ENCODE data around the gene FXYD2.

Gene FXYD2

GRCh38 chr11:117835576-117835975, 11.0 kb upstream of the FXYD2 start:
- DNase-seq (ENCODE audit: low spot score), result no peak

GRCh38 chr11:117834838-117835443, 10.4 kb upstream of the FXYD2 start:
- peak; percentile 32 for DNase-seq (ENCODE audit: low spot score)

- no peak for DNase-seq (ENCODE audit: low spot score)
These were observed 9.7 kb upstream of the FXYD2 start for GRCh38 chr11:117834068-117834810.

GRCh38 chr11:117833401-117833891, 8.9 kb upstream of the FXYD2 start:
- DNase-seq (ENCODE audit: low spot score), result no peak

- DNase-seq (ENCODE audit: low spot score), result no peak
These were observed 8.0 kb upstream of the FXYD2 start for GRCh38 chr11:117832511-117832910.

- no peak for DNase-seq (ENCODE audit: low spot score)
These were observed 7.3 kb upstream of the FXYD2 start for GRCh38 chr11:117831661-117832415.

GRCh38 chr11:117830674-117831351, 6.3 kb upstream of the FXYD2 start:
- DNase-seq (ENCODE audit: low spot score), result no peak

- DNase-seq (ENCODE audit: low spot score), result no peak
These were observed 5.5 kb upstream of the FXYD2 start for GRCh38 chr11:117830072-117830471.

GRCh38 chr11:117829369-117829725, 4.8 kb upstream of the FXYD2 start:
- no peak for DNase-seq (ENCODE audit: low spot score)

GRCh38 chr11:117828611-117829368, 4.2 kb upstream of the FXYD2 start:
- DNase-seq (ENCODE audit: low spot score), result no peak

- DNase-seq (ENCODE audit: low spot score), result no peak
These were observed 3.3 kb upstream of the FXYD2 start for GRCh38 chr11:117827521-117828511.

GRCh38 chr11:117826832-117827231, 2.3 kb upstream of the FXYD2 start:
- DNase-seq (ENCODE audit: low spot score), result no peak

- DNase-seq (ENCODE audit: low spot score), result no peak
These were observed 1.6 kb upstream of the FXYD2 start for GRCh38 chr11:117826190-117826570.

- DNase-seq (ENCODE audit: low spot score), result no peak
These were observed 1.1 kb upstream of the FXYD2 start for GRCh38 chr11:117825538-117826189.

- DNase-seq (ENCODE audit: low spot score), result no peak
These were observed 561 bp downstream of the FXYD2 start for GRCh38 chr11:117823946-117824420.

- no peak for DNase-seq (ENCODE audit: low spot score)
These were observed 1.1 kb downstream of the FXYD2 start for GRCh38 chr11:117823294-117823945.

- DNase-seq (ENCODE audit: low spot score), result no peak
These were observed 2.2 kb downstream of the FXYD2 start for GRCh38 chr11:117822074-117823033.

- no peak for DNase-seq (ENCODE audit: low spot score)
These were observed 3.1 kb downstream of the FXYD2 start for GRCh38 chr11:117821431-117821830.
